ENCODE results near the gene BCAR3.
"Not testable (repeated sequence)": the region's sequence is repeated elsewhere in the genome, so short reads cannot be mapped to it uniquely, and the experiment has no call there.

Gene BCAR3

DNA sequence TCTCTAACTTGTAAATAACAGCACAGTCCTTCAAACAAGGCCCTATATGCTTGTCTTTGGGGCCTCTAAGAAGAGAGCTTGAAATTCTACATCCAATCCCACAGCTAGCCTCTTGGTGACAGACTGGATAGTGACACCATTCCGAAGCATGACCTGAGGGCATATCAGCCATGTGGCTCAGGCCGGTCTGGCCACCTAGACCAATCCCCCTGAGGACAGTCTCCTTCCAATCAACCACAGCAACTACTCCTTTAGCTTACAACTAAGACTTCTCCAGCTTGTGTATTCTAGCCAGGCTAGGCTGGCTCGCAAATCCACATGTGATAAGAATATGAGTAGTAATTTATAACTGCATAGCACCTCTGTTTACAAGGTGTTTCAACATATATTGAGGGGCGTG, 14.0 kb downstream of the BCAR3 start:
- no peak for DNase-seq

DNA sequence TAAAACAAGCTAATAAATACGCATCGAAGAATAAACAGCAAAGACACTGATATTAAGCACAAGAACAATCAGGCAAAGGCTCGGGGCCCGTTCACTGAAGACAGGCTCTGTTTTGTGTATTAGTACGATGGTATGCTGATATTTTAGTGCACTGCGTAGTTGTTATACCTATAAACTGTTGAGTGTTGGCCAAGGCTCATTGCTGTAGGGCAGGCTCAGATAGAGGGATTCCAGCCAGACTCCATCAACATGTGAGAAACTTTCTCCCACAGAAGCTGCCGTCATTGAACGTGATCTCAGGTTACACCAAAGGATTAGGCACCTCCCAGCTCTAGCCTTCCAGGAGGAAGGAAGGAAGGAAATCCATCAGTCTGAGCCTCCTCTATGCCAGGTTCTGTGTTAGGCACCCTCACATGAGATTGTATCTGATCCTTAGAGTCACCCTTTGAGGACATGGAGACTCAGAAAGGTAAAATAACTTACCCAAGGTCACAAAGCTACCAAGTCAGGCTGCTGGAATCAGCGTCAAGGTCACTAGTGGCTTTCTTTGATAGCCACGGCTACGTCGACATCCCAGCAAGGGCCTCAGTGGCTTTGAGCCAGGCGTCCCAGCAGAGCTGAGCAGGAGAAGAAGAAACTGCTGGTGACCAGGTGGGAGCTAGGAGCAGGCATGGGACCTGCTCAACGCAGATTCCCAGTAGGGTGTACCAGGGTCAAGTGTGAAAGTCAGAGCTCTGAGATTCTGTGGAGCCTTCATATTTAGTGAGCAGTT, 14.8 kb downstream of the BCAR3 start:
- no peak for DNase-seq

DNA sequence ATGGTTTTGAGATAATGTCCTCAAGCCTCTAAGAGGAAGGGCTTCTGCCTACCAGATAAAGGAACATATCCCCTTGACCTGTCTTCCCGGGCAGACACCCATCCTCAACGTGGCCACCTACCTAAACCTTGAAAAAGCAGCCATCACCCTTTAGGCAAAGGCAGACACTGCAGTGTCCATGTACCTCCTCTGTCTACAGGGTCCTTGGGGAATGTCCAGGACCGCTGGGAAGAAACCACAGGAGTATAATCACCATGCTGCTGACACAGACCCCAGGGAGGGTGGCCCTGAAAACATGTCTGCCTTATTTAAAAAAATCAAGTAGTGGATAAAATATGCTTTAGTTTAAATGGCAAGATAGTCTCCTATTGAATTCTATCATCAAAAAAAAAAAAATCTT, 16.6 kb downstream of the BCAR3 start:
- no peak for DNase-seq

DNA sequence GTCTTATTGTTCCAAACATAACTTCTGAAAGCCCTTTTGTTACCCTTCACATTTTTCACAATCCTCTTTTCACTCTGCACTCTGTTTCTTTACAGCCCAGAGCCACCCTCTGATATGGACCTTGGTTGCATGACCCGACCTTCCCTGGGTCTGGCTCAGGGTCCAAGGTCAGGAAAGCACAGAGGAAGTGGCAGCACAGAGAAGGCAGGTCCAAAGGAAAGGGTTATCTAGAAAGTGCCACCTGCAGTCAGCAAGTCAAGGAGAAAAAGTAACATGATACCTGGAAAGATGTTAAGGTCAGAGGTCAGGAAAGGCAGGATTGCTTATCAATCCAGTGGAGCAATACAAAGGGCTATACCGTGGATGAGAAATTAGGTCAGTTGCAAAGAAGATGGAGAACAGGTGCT, 18.4 kb downstream of the BCAR3 start:
- no peak for DNase-seq

DNA sequence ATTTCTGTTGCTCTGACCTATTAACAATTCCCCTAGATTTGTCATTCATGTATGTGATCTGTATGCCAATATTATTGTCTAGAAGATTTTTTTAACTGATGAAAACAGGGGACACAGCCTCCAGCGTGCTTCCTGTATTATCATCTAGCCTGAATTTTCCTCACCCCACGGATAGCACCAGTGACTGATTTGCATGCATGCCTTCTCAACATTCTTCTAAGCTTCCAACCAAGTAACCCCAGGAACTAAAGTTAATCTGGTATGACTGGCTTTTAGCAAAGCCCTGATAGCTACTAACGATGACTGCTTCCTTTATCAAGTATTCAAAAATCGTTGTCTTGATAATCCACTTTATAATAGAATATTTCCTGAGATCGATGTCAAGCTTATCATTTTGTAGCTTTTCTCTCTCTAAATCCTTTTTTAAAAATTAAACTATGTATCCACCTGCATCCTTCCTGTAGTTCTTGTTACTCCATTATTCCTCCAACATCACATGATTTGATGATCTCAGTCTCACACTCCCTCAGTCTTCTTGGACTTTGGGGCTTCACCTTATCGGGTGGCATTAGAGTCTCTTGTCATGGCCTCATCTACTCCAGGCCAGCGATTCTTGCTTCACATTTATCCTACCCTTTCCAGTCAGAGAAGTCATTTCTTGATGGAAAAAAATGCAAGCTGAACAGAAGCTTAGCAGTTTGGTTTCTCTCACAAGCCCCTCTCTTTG, 19.0 kb downstream of the BCAR3 start:
- DNase-seq = no peak

DNA sequence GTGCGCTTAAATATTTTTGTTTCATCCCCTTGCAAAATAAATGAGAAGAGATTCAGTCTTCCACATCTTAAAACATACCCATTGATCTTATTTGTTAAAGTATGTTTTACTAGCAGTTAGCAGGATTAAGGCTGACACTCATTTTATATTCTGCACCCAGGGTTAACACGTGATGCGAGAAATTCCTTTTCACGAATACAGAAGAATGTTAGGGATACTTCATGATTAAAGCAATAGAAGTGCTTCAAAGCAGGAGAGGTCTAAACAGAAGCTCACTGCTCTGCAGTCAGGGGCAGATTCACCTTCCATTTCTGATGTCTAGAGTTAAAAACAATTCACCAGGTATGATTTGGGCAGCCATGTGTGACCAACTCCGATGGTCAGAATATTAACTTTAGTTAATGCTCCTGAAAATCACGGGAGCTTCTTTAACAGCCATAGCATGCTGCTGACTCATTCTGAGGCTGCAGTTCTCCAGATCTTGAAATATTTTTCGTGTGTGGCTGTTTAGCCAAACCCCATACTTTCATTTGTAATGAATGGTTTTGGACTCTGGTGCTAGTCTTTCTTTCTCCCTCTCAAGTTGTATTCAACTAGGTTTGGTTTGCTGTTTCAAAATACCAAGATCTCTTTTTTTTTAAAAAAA, 19.7 kb downstream of the BCAR3 start:
- no peak for DNase-seq

DNA sequence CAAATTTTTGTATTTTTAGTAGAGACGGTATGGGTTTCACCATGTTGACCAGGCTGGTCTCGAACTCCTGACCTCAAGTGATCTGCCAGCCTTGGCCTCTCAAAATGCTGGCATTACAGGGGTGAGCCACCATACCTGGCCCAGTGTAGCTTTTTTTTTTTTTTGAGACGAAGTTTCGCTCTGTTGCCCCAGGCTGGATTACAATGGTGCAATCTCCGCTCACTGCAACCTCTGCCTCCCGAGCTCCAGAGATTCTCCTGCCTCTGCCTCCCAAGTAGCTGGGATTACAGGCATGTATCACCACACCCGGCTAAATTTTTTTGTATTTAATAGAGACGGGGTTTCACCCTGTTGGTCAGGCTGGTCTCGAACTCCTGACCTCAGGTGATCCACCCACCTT, 20.3 kb downstream of the BCAR3 start:
- not testable (repeated sequence) for DNase-seq

DNA sequence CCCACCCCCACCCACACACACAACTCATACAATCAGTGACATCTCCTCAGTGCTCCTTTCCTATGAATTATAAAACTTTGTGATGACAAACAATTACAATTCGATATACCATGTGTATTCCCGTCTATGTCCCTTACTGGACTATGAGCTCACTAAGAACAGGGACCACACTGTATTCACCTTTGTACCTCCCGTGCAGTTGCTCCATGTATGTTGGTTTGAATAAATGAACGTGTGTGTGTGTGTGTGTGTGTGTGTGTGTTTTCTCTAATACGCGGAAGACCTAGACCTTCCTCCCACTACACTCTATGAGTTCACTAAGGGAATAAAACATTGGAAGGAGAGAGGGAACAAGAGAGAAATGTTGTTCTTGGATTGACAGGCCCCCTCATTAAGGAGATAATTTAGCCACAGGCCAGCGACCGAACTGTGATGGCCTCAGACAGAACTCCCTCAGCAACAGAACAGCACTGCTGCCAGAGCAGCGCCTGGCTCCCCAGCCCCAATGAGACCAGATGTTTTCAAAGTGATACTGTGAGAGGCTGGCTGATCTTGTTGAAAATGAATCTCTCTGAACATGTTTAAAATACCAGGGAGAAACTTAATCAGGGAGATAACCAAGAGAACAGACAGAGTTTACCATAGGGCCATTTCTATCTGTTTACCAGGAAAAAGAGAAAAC, 21.7 kb downstream of the BCAR3 start:
- no peak for DNase-seq

DNA sequence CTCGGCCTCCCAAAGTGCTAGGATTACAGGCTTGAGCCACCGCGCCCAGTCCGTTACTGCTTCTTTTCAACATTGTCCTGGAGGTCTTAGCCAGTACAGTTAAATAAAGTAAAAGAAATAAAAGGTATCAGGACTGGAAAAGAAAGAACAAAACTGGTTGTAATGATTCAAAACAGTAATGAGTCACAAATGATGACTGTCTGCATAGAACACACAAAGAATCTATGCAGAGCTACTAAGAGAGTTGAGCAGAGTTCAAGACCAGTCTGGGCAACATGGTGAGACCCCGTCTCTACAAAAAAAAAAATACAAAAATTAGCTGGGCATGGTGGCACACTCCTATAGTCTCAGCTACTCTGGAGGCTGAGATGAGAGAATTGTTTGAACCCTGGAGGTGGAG, 23.4 kb downstream of the BCAR3 start:
- no peak for DNase-seq

DNA sequence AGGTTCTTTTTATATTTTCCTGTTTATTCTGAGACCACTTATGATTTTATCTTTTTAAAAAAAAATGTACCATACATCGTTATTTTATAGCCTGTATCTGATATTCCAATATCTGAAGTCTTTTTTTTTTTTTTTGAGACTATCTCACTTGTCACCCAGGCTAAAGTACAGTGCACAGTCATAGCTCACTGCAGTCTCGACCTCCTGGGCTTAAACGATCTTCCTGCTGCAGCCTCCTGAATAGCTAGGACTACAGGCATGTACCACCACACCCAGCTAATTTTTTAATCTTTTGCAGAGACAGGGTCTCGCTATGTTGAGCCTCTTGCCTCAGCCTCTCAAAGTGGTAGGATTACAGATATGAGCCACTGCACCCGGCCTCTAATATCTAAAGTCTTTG, 25.1 kb downstream of the BCAR3 start:
- DNase-seq = no peak

DNA sequence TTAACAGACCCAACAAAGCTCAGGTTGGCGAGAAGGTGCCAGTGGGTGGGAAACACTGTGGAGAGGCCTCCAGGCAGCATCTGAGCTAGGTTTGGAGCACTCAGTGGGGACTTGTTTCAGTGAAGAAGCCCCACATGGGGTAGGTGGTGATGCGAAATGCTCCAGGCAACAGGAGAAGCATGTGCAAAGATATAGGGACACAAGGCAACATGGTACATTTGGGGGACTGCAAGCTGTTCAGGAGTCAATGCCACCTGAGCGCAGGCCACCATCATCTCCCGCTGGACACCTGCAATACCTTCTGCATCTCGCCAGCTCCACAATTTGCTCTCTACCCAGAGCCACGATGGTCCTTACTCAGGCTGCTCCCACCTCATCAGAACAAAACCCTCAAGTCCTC, 28.0 kb downstream of the BCAR3 start:
- DNase-seq = no peak

DNA sequence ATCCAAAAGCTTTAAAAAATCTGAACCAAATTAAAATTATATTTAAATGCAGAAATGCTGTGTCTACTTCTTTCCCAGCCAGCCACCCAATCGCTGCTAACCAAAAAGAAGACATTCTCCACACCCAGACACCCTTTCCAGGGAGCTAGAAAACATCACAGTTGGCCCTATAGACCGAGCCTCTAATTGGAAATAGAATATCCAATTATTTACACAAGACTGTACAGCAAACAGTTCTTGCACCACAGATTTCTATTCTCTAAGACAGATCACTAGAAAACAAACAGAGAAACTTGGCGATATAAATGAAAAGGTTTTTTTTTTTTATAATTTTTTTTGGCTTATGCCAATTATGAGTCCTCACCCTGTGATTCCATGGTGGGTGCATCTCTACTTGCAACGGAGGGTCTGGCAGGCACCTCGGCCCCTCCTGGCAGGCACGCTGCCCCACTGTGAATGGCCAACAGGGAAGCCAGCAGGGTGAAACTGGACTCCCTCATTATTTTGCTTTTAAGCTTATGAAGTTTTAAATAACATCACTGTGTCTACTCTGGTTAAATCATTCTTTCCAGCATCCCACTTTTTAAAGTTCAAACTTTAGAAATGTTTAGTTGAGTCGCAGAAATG, 29.2 kb downstream of the BCAR3 start:
- DNase-seq = no peak

DNA sequence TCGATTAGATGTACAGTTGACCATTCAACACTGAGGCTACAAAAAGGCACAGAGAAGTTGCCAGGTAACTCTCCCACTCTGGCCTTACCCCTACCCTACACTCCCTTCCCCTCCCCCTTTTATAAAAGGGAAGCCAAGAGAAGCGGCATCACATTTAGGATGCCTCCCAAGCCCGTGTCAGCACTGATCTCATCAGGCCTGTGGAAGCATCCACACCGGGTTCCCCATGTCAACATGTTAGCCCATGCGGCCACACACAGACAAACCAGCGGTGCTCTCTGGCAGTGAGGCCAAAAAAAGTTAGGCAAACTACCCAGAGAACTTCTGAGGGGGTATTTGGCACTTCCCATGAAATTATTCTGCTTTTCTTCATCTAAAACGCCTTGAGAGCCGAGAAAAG, 29.9 kb downstream of the BCAR3 start:
- no peak for DNase-seq

DNA sequence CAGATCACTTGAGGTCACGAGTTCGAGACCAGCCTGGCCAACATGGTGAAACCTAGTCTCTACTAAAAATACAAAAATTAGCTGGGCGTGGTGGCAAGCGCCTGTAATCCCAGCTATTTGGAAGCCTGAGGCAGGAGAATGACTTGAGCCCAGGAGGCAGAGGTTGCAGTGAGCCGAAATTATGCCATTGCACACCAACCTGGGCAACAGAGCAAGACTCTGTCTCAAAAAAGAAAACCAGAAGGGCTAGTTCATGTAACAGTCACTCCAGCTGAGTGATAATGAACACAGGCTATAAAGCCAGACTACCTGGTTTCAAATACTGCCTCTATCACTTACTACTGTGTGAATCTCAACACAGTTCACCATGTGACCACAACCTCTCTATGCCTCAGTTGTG, 31.5 kb downstream of the BCAR3 start:
- not testable (repeated sequence) for DNase-seq

DNA sequence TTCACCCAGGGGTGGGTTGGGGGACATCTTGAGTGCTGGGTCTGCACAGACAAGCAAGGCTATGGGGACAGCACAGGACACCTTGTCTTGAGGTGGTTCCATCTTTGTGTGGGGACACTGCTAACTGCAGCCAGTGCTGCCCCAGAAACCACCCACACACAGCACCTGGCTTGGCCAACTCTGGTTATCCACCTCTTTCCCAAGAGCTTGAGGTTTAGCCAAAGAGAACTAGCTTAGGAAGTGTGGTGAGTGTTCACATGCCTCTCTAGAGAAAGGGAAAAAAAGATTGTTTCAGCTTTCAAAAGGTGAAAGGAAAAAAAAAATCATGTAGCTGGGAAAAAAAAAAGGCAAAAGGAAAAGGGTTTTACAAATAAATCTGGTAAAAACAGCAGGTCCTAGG, 32.4 kb downstream of the BCAR3 start:
- DNase-seq = no peak

DNA sequence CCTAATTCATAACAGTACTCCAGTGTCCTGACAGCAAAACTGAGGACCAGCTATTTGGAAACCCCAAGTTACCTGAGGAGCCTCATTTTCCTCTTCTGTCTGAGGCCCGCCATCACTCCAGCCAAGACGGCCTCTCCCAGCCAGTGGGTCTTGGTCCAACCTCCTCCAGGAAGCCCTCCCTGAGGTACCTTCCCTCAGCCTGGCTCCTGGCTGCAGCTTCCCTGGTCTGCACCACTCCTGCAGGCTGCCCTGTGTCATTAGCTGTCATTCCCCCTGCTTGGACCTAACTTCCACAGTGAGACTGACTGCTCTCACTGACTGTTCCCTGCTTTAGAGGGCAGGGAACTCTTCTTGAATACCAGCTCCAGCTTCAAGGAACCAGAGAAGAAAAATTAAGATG, 33.0 kb downstream of the BCAR3 start:
- no peak for DNase-seq

DNA sequence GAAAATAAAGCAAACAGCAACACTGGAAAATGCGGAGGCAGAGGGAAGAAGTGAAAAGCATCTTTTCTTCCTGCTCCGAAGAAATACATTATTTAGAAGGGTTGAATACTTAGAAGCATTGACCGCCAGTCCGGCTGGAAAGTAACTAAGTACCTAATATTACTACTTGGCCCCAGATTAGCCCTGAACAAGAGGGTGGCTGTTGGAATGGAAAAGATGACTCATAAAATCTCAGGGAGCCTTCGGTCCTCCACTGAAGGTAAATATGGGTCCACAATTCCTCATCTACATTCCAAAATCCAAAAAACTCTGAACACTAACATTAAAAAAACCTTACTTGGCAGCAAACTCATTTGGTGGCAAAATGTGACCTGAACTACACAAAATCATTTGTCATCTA, 40.1 kb downstream of the BCAR3 start:
- DNase-seq = no peak

DNA sequence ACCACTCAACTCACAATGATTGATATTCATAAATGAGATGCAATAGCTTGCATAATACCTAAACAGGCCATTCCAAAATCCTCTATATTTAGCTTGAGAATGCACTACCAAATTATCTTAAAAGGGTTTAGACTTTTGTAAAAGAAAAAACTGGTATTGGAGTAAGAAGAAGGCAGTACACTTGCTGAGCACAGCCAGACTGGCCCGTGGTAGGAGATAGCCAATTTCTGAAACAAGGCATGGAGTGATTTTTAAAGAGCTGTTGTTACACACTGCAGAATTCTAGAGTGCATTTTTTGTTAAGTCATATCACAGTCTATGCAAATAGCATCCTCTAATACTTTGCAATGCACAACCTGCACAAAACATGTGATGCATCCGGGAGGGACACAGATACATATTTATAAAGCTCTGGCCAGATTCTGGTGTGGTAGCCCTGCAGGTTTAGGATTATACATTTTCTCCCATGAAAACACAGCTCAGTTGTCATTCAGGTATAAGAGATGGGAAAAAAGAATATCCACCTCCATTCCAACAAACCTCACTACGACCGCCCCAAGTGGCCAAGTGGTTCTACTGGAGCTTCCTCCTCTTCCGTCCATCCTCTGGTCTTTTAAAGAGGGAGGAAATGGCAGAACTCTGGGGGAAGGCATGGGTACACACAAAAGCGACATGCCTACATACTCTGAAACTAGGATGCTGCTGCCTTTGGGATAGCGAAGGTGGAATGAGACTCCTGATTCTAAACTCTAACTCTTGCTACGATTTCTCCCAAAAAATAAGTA, 40.8 kb downstream of the BCAR3 start:
- DNase-seq = no peak

DNA sequence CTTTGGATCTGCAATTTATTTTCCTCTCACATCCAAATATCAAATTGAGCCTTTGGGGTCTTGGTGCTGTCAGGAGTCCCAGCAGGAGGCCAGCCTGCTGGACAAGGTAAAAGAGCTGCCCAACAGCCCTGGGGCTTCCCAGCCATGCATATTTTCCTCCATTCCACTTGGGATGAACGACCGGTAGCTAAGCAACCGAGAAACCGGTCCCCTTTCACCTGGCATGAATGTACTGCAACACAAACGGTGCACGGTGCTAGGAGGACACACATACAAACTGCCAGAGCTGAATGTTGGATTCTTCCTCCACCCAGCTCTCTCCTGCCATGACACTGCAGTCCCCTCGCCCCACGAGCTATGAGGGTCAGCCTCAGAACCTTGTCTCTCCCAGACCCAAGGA, 42.7 kb downstream of the BCAR3 start:
- DNase-seq = no peak

DNA sequence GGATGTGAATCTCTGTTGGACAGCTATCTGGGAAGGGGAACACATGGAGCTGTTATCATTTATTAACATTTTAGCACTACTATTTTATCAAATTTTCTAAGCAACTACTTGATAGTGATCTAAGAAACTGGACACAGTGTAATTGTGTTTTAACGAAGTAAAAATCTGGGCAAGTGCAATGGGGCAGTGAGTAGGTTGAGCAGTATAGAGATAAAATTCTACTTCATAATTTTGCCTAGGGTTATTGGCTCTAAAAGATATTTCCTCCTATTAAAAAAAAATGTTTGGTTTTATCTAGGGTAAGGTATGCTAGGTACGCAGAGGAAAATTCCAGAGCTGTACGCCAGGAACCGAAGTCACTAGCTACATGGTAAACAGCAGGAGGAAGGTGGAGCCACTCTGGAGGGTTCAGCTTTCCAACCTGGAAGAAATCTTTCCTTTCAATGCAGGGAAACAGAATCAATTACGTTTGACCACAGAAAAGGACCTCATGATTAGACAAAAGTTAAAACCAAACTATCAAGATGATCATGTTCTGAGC, 43.3 kb downstream of the BCAR3 start:
- no peak for DNase-seq

DNA sequence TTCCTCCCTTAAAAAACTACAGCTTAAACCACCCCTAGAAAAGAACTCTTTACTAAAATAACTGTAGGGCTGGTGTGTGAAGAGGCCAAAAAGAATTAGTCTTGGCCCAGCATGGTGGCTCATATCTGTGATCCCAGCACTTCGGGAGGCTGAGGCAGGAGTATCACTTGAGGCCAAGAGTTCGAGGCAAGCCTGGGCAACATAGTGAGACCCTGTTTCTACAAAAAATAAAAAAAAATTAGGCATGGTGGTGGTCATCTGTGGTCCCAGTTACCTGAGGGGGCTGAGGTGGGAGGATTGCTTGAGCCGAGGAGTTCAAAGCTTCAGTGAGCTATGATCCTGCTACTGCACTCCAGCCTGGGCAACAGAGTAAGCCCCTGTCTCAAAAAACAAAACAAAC, 44.9 kb downstream of the BCAR3 start:
- no peak for DNase-seq

All from CD4-positive, alpha-beta T cell treated with Interleukin-4 for 4 hours (primary cell).